Neural progenitor cell (in vitro differentiated cells): ENCODE results near the gene PIK3R2. TPM values are rescaled to one million over a fixed set of nuclear protein-coding genes. Genes with fewer than 3 reads are reported as not detected.

Experiments
- DNase-seq: peaks from one replicate; pipeline ENCODE4 v3.0.0-alpha.2; 2016; ENCODE audit warnings: low spot score
- H2AFZ ChIP-seq: fragments of 200-600 bp; sonication (generic); replicated peaks from 2 replicates; pipeline ENCODE4 v1.6.1; 2016; ENCODE audit warnings: antibody characterized with exemption
- H3F3A ChIP-seq: fragments of 200-600 bp; sonication (generic); 2 replicates; pipeline ENCODE4 v1.6.1; 2016; ENCODE audit warnings: antibody characterized with exemption, low read depth
- H3K27ac ChIP-seq: fragments of 200-600 bp; sonication (generic); 2 replicates; pipeline ENCODE4 v1.5.1; 2016; ENCODE audit warnings: mild to moderate bottlenecking
- H3K27me3 ChIP-seq: fragments of 200-600 bp; sonication (generic); 2 replicates; pipeline ENCODE4 v1.6.1; 2016; ENCODE audit warnings: mild to moderate bottlenecking, moderate library complexity
- H3K36me3 ChIP-seq: fragments of 200-600 bp; sonication (generic); 2 replicates; pipeline ENCODE4 v1.5.1; 2016
- H3K4me1 ChIP-seq: fragments of 200-600 bp; sonication (generic); 2 replicates; pipeline ENCODE4 v1.6.1; 2016; ENCODE audit warnings: mixed run types
- H3K4me2 ChIP-seq: fragments of 200-600 bp; sonication (generic); 2 replicates; pipeline ENCODE4 v1.6.1; 2016
- H3K4me3 ChIP-seq: fragments of 200-600 bp; sonication (generic); 2 replicates; pipeline ENCODE4 v1.5.1; 2016
- H3K79me2 ChIP-seq: fragments of 200-600 bp; sonication (generic); 2 replicates; pipeline ENCODE4 v1.6.1; 2016; ENCODE audit warnings: low read depth
- H3K9ac ChIP-seq: fragments of 200-600 bp; sonication (generic); 2 replicates; pipeline ENCODE4 v1.6.1; 2016
- H3K9me3 ChIP-seq: fragments of 200-600 bp; sonication (generic); 2 replicates; pipeline ENCODE4 v1.5.1; 2016; ENCODE audit warnings: low read depth
- H4K20me1 ChIP-seq: fragments of 200-600 bp; sonication (generic); 2 replicates; pipeline ENCODE4 v1.6.1; 2016; ENCODE audit warnings: low read depth
- H3K27ac Mint-ChIP-seq: 3 replicates; pipeline ENCODE4 v1.8.0; 2021; ENCODE audit warnings: mixed read lengths
- H3K27me3 Mint-ChIP-seq: 2 replicates; pipeline ENCODE4 v1.8.0; 2022; ENCODE audit warnings: low read depth, mild to moderate bottlenecking, inconsistent platforms, moderate library complexity, mixed read lengths; ENCODE audit not compliant: insufficient read depth
- H3K36me3 Mint-ChIP-seq: 3 replicates; pipeline ENCODE4 v1.8.0; 2021; ENCODE audit warnings: mixed read lengths
- H3K4me1 Mint-ChIP-seq: 3 replicates; pipeline ENCODE4 v1.8.0; 2021; ENCODE audit warnings: mixed read lengths
- H3K4me3 Mint-ChIP-seq: 3 replicates; pipeline ENCODE4 v1.8.0; 2021; ENCODE audit warnings: mild to moderate bottlenecking, moderate library complexity, mixed read lengths
- H3K9me3 Mint-ChIP-seq: 3 replicates; pipeline ENCODE4 v1.8.0; 2020; ENCODE audit warnings: mixed read lengths
- CTCF ChIP-seq: fragments of 200-600 bp; sonication (generic); IDR thresholded peaks from 2 replicates; pipeline ENCODE4 v1.5.1; 2017; ENCODE audit warnings: antibody characterized with exemption, mild to moderate bottlenecking
- EZH2 ChIP-seq: fragments of 200-600 bp; sonication (generic); IDR thresholded peaks from 2 replicates; pipeline ENCODE4 v1.6.1; 2017; ENCODE audit warnings: antibody characterized with exemption, mild to moderate bottlenecking, moderate library complexity
- EZH2phosphoT487 ChIP-seq: fragments of 200-600 bp; sonication (generic); IDR thresholded peaks from 2 replicates; pipeline ENCODE4 v1.6.1; 2017; ENCODE audit warnings: antibody characterized with exemption
- total RNA-seq: library from RNA; depleted of rRNA; stranded (reverse); fragments of >200 nt; gene quantifications from 2 replicates; pipeline ENCODE4 v1.2.3, GENCODE V29; 2015; ENCODE audit warnings: low replicate concordance

PIK3R2 gene
- total RNA-seq, 1 donor from 2014 or later, result 21.4 TPM

- peaks cover 9% of the 10 kb centered on the region for H3K36me3 Mint-ChIP-seq
- no peak overlapping the region for H3K4me3 Mint-ChIP-seq
- H3K4me3 ChIP-seq, result no peak overlapping the region
- no peak overlapping the region for H3K27ac Mint-ChIP-seq
- no peak overlapping the region for H3K9ac ChIP-seq
- TF ChIP-seq EZH2 (no peak), CTCF (no peak), EZH2phosphoT487 (no peak)
- no peaks in the 10 kb centered on the region for H3K4me1 ChIP-seq
- no peaks in the 10 kb centered on the region for H3K27me3 ChIP-seq
- peaks cover 16% of the 10 kb centered on the region for H4K20me1 ChIP-seq
- H3K9me3 ChIP-seq, result no peaks in the 10 kb centered on the region
- no peaks in the 10 kb centered on the region for H3K9me3 Mint-ChIP-seq
- H3K36me3 ChIP-seq, result no peaks in the 10 kb centered on the region
- peaks cover 5% of the 10 kb centered on the region for H3K27me3 Mint-ChIP-seq
- H3F3A ChIP-seq, result peaks cover 4% of the 10 kb centered on the region
- peaks cover 13% of the 10 kb centered on the region for H3K4me1 Mint-ChIP-seq
- no peak overlapping the region for H2AFZ ChIP-seq
- no peak for DNase-seq
- H3K79me2 ChIP-seq, result peaks cover 3% of the 10 kb centered on the region
- H3K27ac ChIP-seq, result no peak overlapping the region
- H3K4me2 ChIP-seq, result no peak overlapping the region
These were observed 29.1 kb upstream of the PIK3R2 start for GRCh38 chr19:18123819-18124218.

- no peak overlapping the region for H3K4me3 ChIP-seq
- no peaks in the 10 kb centered on the region for H4K20me1 ChIP-seq
- no peak for TF ChIP-seq EZH2
- no peaks in the 10 kb centered on the region for H3K4me1 ChIP-seq
- Mint-ChIP-seq H3K4me1 (no peaks in the 10 kb centered on the region), H3K36me3 (peaks cover 9% of the 10 kb centered on the region), H3K4me3 (no peak overlapping the region), H3K27me3 (peaks cover 4% of the 10 kb centered on the region), H3K27ac (no peak overlapping the region), H3K9me3 (no peaks in the 10 kb centered on the region)
- no peak overlapping the region for H2AFZ ChIP-seq
- DNase-seq, result no peak
- no peaks in the 10 kb centered on the region for H3K36me3 ChIP-seq
- no peaks in the 10 kb centered on the region for H3K79me2 ChIP-seq
- no peaks in the 10 kb centered on the region for H3K27me3 ChIP-seq
- no peaks in the 10 kb centered on the region for H3K9me3 ChIP-seq
- H3K9ac ChIP-seq, result no peak overlapping the region
- no peak overlapping the region for H3K27ac ChIP-seq
- no peaks in the 10 kb centered on the region for H3F3A ChIP-seq
- no peak overlapping the region for H3K4me2 ChIP-seq
These were observed 26.9 kb upstream of the PIK3R2 start for GRCh38 chr19:18126097-18126496.

- Mint-ChIP-seq H3K9me3 (no peaks in the 10 kb centered on the region), H3K27ac (no peak overlapping the region), H3K4me1 (no peaks in the 10 kb centered on the region), H3K36me3 (peaks cover 12% of the 10 kb centered on the region), H3K4me3 (no peak overlapping the region), H3K27me3 (peaks cover 4% of the 10 kb centered on the region)
- Histone ChIP-seq H3K79me2 (no peaks in the 10 kb centered on the region), H3K9me3 (no peaks in the 10 kb centered on the region), H3K4me1 (no peaks in the 10 kb centered on the region), H3K4me2 (no peak overlapping the region), H3F3A (no peaks in the 10 kb centered on the region), H4K20me1 (no peaks in the 10 kb centered on the region), H3K4me3 (no peak overlapping the region), H2AFZ (no peak overlapping the region), H3K27ac (no peak overlapping the region), H3K9ac (no peak overlapping the region), H3K27me3 (no peaks in the 10 kb centered on the region), H3K36me3 (no peaks in the 10 kb centered on the region)
- no peak for DNase-seq
- TF ChIP-seq CTCF, result no peak
- no peak for TF ChIP-seq EZH2
- TF ChIP-seq EZH2phosphoT487, result no peak
These were observed 24.9 kb upstream of the PIK3R2 start for GRCh38 chr19:18128044-18128443.

- H3K27ac Mint-ChIP-seq, result no peak overlapping the region
- H3K9ac ChIP-seq, result no peak overlapping the region
- H3K9me3 Mint-ChIP-seq, result no peaks in the 10 kb centered on the region
- no peak for DNase-seq
- H2AFZ ChIP-seq, result no peak overlapping the region
- no peaks in the 10 kb centered on the region for H3K79me2 ChIP-seq
- TF ChIP-seq CTCF, result no peak
- TF ChIP-seq EZH2, result no peak
- H3F3A ChIP-seq, result no peaks in the 10 kb centered on the region
- H3K4me2 ChIP-seq, result no peak overlapping the region
- H3K4me3 Mint-ChIP-seq, result no peak overlapping the region
- H3K9me3 ChIP-seq, result no peaks in the 10 kb centered on the region
- H3K27me3 Mint-ChIP-seq, result no peaks in the 10 kb centered on the region
- no peaks in the 10 kb centered on the region for H3K4me1 Mint-ChIP-seq
- no peak overlapping the region for H3K27ac ChIP-seq
- no peaks in the 10 kb centered on the region for H4K20me1 ChIP-seq
- H3K27me3 ChIP-seq, result no peaks in the 10 kb centered on the region
- H3K36me3 Mint-ChIP-seq, result peaks cover 12% of the 10 kb centered on the region
- H3K4me1 ChIP-seq, result no peaks in the 10 kb centered on the region
- no peak overlapping the region for H3K4me3 ChIP-seq
- no peaks in the 10 kb centered on the region for H3K36me3 ChIP-seq
These were observed 24.2 kb upstream of the PIK3R2 start for GRCh38 chr19:18128805-18129204.
